ENCODE data around the gene SDHD. TPM values are rescaled to one million over a fixed set of nuclear protein-coding genes. Genes with fewer than 3 reads are reported as not detected.

Gene SDHD
- total and polyA plus RNA-seq, 9 of the 15 experiments (the other 6 are each of a cell fraction or from before 2014, with no cell fraction given): 150 to 1,225 (median 215) TPM

GRCh38 chr11:112086422-112087191 lies at the start of gene SDHD, which contains the start of gene TIMM8B (continued):
- peak; percentile 23; the same call in 1 of the 2 replicates for TF ChIP-seq ARID4B (CRISPR knock-in tag; IDR thresholded peaks at IDR 0.05)
- TF ChIP-seq ZNF212 (CRISPR knock-in tag; IDR thresholded peaks at IDR 0.05): no peak
- no peak for TF ChIP-seq U2AF2 (optimal IDR thresholded peaks at IDR 0.05; ENCODE audit: low read depth, low read length)
- no peak for TF ChIP-seq KHSRP (IDR thresholded peaks at IDR 0.05)
- peak; percentile 42 for TF ChIP-seq RBM39 (optimal IDR thresholded peaks at IDR 0.05; ENCODE audit: low read depth, low read length)
- TF ChIP-seq PTRF (tag; IDR thresholded peaks at IDR 0.05): no peak
- no peak for TF ChIP-seq ZNF668 (CRISPR knock-in tag; IDR thresholded peaks at IDR 0.05)
- TF ChIP-seq GABPB1 (CRISPR knock-in tag; IDR thresholded peaks at IDR 0.05): peak; percentile 99
- no peak for TF ChIP-seq ZNF124 (CRISPR knock-in tag; IDR thresholded peaks at IDR 0.05)
- TF ChIP-seq ZBTB7A (IDR thresholded peaks at IDR 0.05; ENCODE audit: borderline replicate concordance, control insufficient read depth, low read depth, low read length): no peak; the same call in 1 of the 2 replicates
- peak; percentile 100 for TF ChIP-seq NR2C1 (IDR thresholded peaks at IDR 0.05)
- TF ChIP-seq NR2C1 (tag; IDR thresholded peaks at IDR 0.05): peak; percentile 99
- TF ChIP-seq ZC3H4 (CRISPR knock-in tag; IDR thresholded peaks at IDR 0.05; ENCODE audit: borderline replicate concordance): no peak
- TF ChIP-seq KAT7 (CRISPR knock-in tag; IDR thresholded peaks at IDR 0.05; ENCODE audit: borderline replicate concordance): peak; percentile 21; the same call in 1 of the 2 replicates
- peak; percentile 52; the same call in 1 of the 2 replicates for TF ChIP-seq SOX6 (IDR thresholded peaks at IDR 0.05)
- no peak for TF ChIP-seq U2AF1 (optimal IDR thresholded peaks at IDR 0.05; ENCODE audit: low read depth, low read length)
- TF ChIP-seq ELF2 (CRISPR knock-in tag; IDR thresholded peaks at IDR 0.05): peak; percentile 81
- no peak for TF ChIP-seq ZNF174 (CRISPR knock-in tag; IDR thresholded peaks at IDR 0.05)
- TF ChIP-seq MYC (IDR thresholded peaks at IDR 0.05; ENCODE audit: low read depth, low read length): peak; percentile 26
- 0 out of 2 replicates have a peak, but pooled peaks have one; percentile 40 for TF ChIP-seq MYC (CRISPR knock-in tag; IDR thresholded peaks at IDR 0.05; ENCODE audit: borderline replicate concordance, low read depth)
- no peak for TF ChIP-seq ZNF717 (CRISPR knock-in tag; IDR thresholded peaks at IDR 0.05)
- TF ChIP-seq ESRRB (CRISPR knock-in tag; IDR thresholded peaks at IDR 0.05; ENCODE audit: borderline replicate concordance): no peak
- peak; percentile 47 for TF ChIP-seq CHD1 (IDR thresholded peaks at IDR 0.05; ENCODE audit: low read length)
- TF ChIP-seq EZH2 (IDR thresholded peaks at IDR 0.05; ENCODE audit: borderline replicate concordance, low read depth, low read length): no peak
- TF ChIP-seq ZNF224 (CRISPR knock-in tag; IDR thresholded peaks at IDR 0.05): no peak
- no peak for TF ChIP-seq OTX1 (CRISPR knock-in tag; IDR thresholded peaks at IDR 0.05)
- TF ChIP-seq C11orf30 (IDR thresholded peaks at IDR 0.05; ENCODE audit: low read depth): peak; percentile 92
- no peak for TF ChIP-seq ETS2 (tag; IDR thresholded peaks at IDR 0.05; ENCODE audit: borderline replicate concordance, poor library complexity, severe bottlenecking)

All from K562 (cell line).